Measurements from ENCODE around the gene CXCL12. TPM values are rescaled to one million over a fixed set of nuclear protein-coding genes. Genes with fewer than 3 reads are reported as not detected.

The CXCL12 gene
- total and polyA plus RNA-seq, 4 donors: 23.7 to 91.4 (median 51.8) TPM

DNA sequence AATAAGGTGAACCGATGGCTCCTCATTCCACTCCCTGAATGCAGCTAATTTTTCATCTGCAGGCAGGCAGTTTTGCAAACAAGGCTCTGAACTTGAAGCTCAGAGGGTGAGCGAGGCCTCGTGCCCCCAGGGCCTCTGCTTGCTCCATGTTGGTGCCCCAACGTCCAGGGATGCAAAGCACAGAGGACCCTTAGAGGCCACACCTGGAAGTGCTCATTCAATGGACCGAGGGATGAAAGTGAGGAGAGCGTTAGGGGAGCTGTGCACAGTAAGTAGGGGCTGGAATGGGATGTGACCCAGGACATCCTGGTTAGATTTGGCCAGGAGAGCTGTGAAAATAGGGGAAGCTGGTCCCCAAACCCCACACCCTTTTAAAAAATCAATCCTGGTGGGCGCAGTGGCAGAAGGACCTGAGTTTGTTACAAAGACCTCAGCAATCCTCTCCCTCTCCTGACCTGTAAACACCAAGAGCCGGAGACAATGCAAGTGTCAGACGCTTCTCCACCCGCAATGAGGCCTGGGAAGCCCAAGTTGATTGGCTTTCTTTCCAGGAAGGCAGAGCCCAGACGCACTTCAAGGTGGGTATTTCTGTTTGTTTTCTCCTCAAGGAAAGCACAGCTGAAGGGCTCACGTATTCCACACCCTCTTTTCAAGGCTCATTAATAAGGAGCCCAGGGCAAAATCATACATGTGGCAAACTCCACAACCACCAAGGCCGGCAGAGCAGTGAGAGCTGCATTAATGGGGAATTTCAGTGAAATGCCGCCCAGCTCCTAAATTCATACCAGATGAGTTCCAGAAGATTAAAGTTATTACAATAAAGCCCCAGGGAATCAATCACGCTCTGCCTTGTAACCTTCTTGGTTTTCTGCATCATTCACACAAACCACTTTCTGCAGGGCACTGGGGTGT is 14.1 kb upstream of the CXCL12 start:
- Histone ChIP-seq H3K9ac (ENCODE audit: insufficient read depth in 1 of 2, low read length in 2 of 2) (no peak overlapping the region), H3K9me3 (ENCODE audit: control insufficient read depth in 4 of 4, insufficient read depth in 3 of 4, low read length in 3 of 4) (peaks cover 0 to 2% (median 0%) of the 10 kb centered on the region in 4 donors), H3K27me3 (ENCODE audit: control insufficient read depth in 3 of 3, insufficient read depth in 3 of 3, low read length in 2 of 3) (peaks cover 0 to 8% (median 0%) of the 10 kb centered on the region in 3 donors), H3K36me3 (ENCODE audit: control insufficient read depth in 4 of 4, insufficient read depth in 4 of 4, low read length in 4 of 4) (no peaks in the 10 kb centered on the region), H3K4me1 (ENCODE audit: control insufficient read depth in 5 of 5, insufficient read depth in 5 of 5, low read length in 5 of 5) (peaks cover 0 to 6% (median 0%) of the 10 kb centered on the region in 5 donors), H3K4me3 (no peak overlapping the region), H3K27ac (ENCODE audit: low read depth in 1 of 2, low read length in 1 of 2) (no peak overlapping the region)
- ATAC-seq (ENCODE audit: insufficient read depth, low FRiP score) (no peak), DNase-seq (no peak)
- 61 to 76% methylated on average over 15 of the region's 15 CpGs for WGBS, 2 donors
- TF ChIP-seq, protein P1, sequence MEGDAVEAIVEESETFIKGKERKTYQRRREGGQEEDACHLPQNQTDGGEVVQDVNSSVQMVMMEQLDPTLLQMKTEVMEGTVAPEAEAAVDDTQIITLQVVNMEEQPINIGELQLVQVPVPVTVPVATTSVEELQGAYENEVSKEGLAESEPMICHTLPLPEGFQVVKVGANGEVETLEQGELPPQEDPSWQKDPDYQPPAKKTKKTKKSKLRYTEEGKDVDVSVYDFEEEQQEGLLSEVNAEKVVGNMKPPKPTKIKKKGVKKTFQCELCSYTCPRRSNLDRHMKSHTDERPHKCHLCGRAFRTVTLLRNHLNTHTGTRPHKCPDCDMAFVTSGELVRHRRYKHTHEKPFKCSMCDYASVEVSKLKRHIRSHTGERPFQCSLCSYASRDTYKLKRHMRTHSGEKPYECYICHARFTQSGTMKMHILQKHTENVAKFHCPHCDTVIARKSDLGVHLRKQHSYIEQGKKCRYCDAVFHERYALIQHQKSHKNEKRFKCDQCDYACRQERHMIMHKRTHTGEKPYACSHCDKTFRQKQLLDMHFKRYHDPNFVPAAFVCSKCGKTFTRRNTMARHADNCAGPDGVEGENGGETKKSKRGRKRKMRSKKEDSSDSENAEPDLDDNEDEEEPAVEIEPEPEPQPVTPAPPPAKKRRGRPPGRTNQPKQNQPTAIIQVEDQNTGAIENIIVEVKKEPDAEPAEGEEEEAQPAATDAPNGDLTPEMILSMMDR (IDR thresholded peaks at IDR 0.05; ENCODE audit: control extremely low read depth, extremely low read depth): no peak

DNA sequence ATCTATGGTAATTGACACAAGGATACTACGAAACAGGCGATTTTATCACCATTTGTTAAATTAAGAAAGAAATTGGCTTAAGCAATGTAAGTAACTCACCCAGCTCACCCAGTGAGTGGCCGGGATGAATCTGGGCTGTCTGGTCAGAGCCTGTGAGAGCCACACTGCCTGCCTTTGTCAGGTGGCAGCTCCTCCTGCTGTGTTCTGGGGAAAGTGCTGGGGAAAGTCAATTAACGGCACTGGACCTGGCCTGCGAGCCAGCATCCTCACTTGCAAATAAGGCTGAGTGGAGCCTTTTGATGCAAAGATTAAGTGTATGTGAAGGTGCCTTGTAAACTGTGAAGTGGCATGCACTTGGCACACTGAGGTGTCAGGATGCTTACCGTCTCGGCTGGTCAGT is 13.4 kb upstream of the CXCL12 start:
- no peaks in the 10 kb centered on the region for H3K36me3 ChIP-seq (ENCODE audit: control insufficient read depth in 4 of 4, insufficient read depth in 4 of 4, low read length in 4 of 4)
- no peak overlapping the region for H3K4me3 ChIP-seq
- 57 to 67% methylated on average over 7 of the region's 7 CpGs for WGBS, 2 donors
- ATAC-seq (ENCODE audit: insufficient read depth, low FRiP score): no peak
- DNase-seq: no peak
- TF ChIP-seq, protein P1 (IDR thresholded peaks at IDR 0.05; ENCODE audit: control extremely low read depth, extremely low read depth): no peak
- no peak overlapping the region for H3K27ac ChIP-seq (ENCODE audit: low read depth in 1 of 2, low read length in 1 of 2)
- peaks cover 0 to 2% (median 0%) of the 10 kb centered on the region in 4 donors for H3K9me3 ChIP-seq (ENCODE audit: control insufficient read depth in 4 of 4, insufficient read depth in 3 of 4, low read length in 3 of 4)
- peaks cover 0 to 8% (median 0%) of the 10 kb centered on the region in 3 donors for H3K27me3 ChIP-seq (ENCODE audit: control insufficient read depth in 3 of 3, insufficient read depth in 3 of 3, low read length in 2 of 3)
- peaks cover 0 to 9% (median 0%) of the 10 kb centered on the region in 5 donors for H3K4me1 ChIP-seq (ENCODE audit: control insufficient read depth in 5 of 5, insufficient read depth in 5 of 5, low read length in 5 of 5)
- H3K9ac ChIP-seq (ENCODE audit: insufficient read depth in 1 of 2, low read length in 2 of 2): no peak overlapping the region

DNA sequence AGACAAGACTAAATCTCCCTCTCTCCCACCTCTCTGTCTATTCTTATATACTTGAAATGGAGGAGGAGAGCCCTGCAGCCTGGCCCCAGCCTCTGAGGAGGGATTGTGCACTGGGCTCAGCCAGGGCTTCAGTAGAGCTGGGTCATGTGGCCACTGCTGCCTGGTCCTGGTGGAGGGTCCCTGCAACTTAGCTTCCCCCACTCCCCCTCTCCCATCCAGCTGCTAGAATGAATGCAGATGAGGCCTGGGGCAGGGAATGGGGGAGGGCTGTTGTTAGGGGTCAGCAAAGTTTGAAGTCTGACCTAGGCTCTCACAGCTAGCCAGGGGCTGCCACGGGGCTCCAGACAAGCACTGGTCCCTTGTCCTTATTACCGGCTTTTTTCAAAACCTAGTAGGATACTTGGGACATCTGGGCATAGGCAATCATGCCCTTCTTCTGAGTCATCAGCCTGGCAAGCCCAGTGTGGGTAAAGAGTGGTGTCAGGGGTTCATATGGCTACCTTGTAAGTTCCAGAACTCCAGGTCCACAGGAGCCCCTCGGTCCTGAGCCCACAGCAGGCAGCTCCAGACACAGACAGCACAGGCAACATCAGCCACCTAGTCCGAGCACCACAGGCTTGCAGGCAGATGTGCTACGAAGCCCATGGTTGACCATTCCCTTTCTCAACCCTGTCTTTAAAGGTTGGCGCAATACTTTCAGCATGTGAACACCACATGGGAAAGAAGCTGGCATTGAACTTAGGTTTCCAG is 12.8 kb upstream of the CXCL12 start:
- H3K4me3 ChIP-seq: no peak overlapping the region
- peaks cover 0 to 13% (median 0%) of the 10 kb centered on the region in 5 donors for H3K4me1 ChIP-seq (ENCODE audit: control insufficient read depth in 5 of 5, insufficient read depth in 5 of 5, low read length in 5 of 5)
- no peaks in the 10 kb centered on the region for H3K36me3 ChIP-seq (ENCODE audit: control insufficient read depth in 4 of 4, insufficient read depth in 4 of 4, low read length in 4 of 4)
- 83 to 85% methylated on average over 6 of the region's 6 CpGs for WGBS, 2 donors
- H3K9me3 ChIP-seq (ENCODE audit: control insufficient read depth in 4 of 4, insufficient read depth in 3 of 4, low read length in 3 of 4): no peaks in the 10 kb centered on the region
- no peak overlapping the region for H3K27ac ChIP-seq (ENCODE audit: low read depth in 1 of 2, low read length in 1 of 2)
- peaks cover 0 to 8% (median 0%) of the 10 kb centered on the region in 3 donors for H3K27me3 ChIP-seq (ENCODE audit: control insufficient read depth in 3 of 3, insufficient read depth in 3 of 3, low read length in 2 of 3)
- DNase-seq (no peak), ATAC-seq (ENCODE audit: insufficient read depth, low FRiP score) (no peak)
- TF ChIP-seq, protein P1 (IDR thresholded peaks at IDR 0.05; ENCODE audit: control extremely low read depth, extremely low read depth): no peak
- H3K9ac ChIP-seq (ENCODE audit: insufficient read depth in 1 of 2, low read length in 2 of 2): no peak overlapping the region

Data from lung (tissue), 12 donors.